ENCODE results near the gene SGPP2. TPM values are rescaled to one million over a fixed set of nuclear protein-coding genes. Genes with fewer than 3 reads are reported as not detected.

Gene SGPP2
- total RNA-seq, 1 donor from 2014 or later: not detected

- Mint-ChIP-seq H3K4me1 (ENCODE audit: unreplicated experiment) (peaks cover 3% of the 10 kb centered on the region), H3K36me3 (ENCODE audit: unreplicated experiment) (peaks cover 9% of the 10 kb centered on the region), H3K4me3 (ENCODE audit: unreplicated experiment) (no peak overlapping the region), H3K27ac (ENCODE audit: unreplicated experiment) (no peak overlapping the region), H3K9me3 (ENCODE audit: unreplicated experiment) (no peaks in the 10 kb centered on the region), H3K27me3 (ENCODE audit: unreplicated experiment) (no peaks in the 10 kb centered on the region)
- TF ChIP-seq CTCF (IDR thresholded peaks at IDR 0.05): no peak
- DNase-seq (ENCODE audit: extremely low spot score, unreplicated experiment): no peak
These were observed 139.6 kb downstream of the SGPP2 start for GRCh38 chr2:222563936-222564335.

- no peak for TF ChIP-seq CTCF (IDR thresholded peaks at IDR 0.05)
- no peak overlapping the region for H3K4me3 Mint-ChIP-seq (ENCODE audit: unreplicated experiment)
- H3K27ac Mint-ChIP-seq (ENCODE audit: unreplicated experiment): no peak overlapping the region
- peaks cover 14% of the 10 kb centered on the region for H3K36me3 Mint-ChIP-seq (ENCODE audit: unreplicated experiment)
- no peaks in the 10 kb centered on the region for H3K9me3 Mint-ChIP-seq (ENCODE audit: unreplicated experiment)
- no peak for DNase-seq (ENCODE audit: extremely low spot score, unreplicated experiment)
- H3K4me1 Mint-ChIP-seq (ENCODE audit: unreplicated experiment): peaks cover 5% of the 10 kb centered on the region
- H3K27me3 Mint-ChIP-seq (ENCODE audit: unreplicated experiment): no peaks in the 10 kb centered on the region
These were observed 141.9 kb downstream of the SGPP2 start for GRCh38 chr2:222566229-222566628.

- Mint-ChIP-seq H3K4me1 (ENCODE audit: unreplicated experiment) (peaks cover 24% of the 10 kb centered on the region), H3K27ac (ENCODE audit: unreplicated experiment) (no peak overlapping the region), H3K9me3 (ENCODE audit: unreplicated experiment) (no peaks in the 10 kb centered on the region), H3K27me3 (ENCODE audit: unreplicated experiment) (no peaks in the 10 kb centered on the region), H3K36me3 (ENCODE audit: unreplicated experiment) (peaks cover 25% of the 10 kb centered on the region), H3K4me3 (ENCODE audit: unreplicated experiment) (no peak overlapping the region)
- DNase-seq (ENCODE audit: extremely low spot score, unreplicated experiment): no peak
- no peak for TF ChIP-seq CTCF (IDR thresholded peaks at IDR 0.05)
These were observed 144.5 kb downstream of the SGPP2 start for GRCh38 chr2:222568865-222569264.

GRCh38 chr2:222569826-222570225 lies 145.5 kb downstream of the SGPP2 start:
- Mint-ChIP-seq H3K27ac (ENCODE audit: unreplicated experiment) (no peak overlapping the region), H3K4me1 (ENCODE audit: unreplicated experiment) (peaks cover 30% of the 10 kb centered on the region), H3K27me3 (ENCODE audit: unreplicated experiment) (no peaks in the 10 kb centered on the region), H3K36me3 (ENCODE audit: unreplicated experiment) (peaks cover 28% of the 10 kb centered on the region), H3K9me3 (ENCODE audit: unreplicated experiment) (no peaks in the 10 kb centered on the region), H3K4me3 (ENCODE audit: unreplicated experiment) (no peak overlapping the region)
- no peak for DNase-seq (ENCODE audit: extremely low spot score, unreplicated experiment)
- no peak for TF ChIP-seq CTCF (IDR thresholded peaks at IDR 0.05)

GRCh38 chr2:222572264-222572721 lies 147.9 kb downstream of the SGPP2 start:
- TF ChIP-seq CTCF (IDR thresholded peaks at IDR 0.05): no peak
- H3K27me3 Mint-ChIP-seq (ENCODE audit: unreplicated experiment): no peaks in the 10 kb centered on the region
- H3K9me3 Mint-ChIP-seq (ENCODE audit: unreplicated experiment): no peaks in the 10 kb centered on the region
- peaks cover 20% of the 10 kb centered on the region for H3K36me3 Mint-ChIP-seq (ENCODE audit: unreplicated experiment)
- peaks cover 30% of the 10 kb centered on the region for H3K4me1 Mint-ChIP-seq (ENCODE audit: unreplicated experiment)
- peak overlapping the region; percentile 74 for H3K27ac Mint-ChIP-seq (ENCODE audit: unreplicated experiment)
- DNase-seq (ENCODE audit: extremely low spot score, unreplicated experiment): no peak
- no peak overlapping the region for H3K4me3 Mint-ChIP-seq (ENCODE audit: unreplicated experiment)

Measured in osteocyte (in vitro differentiated cells).